ENCODE data around the gene PERCC1.

- no peak for TF ChIP-seq CTCF (IDR thresholded peaks at IDR 0.05)
- TF ChIP-seq POLR2A (IDR thresholded peaks at IDR 0.05), result no peak
Measured at GRCh38 chr16:1449201-1449788, 18.4 kb downstream of the PERCC1 start.

Data from testis (tissue), 2 donors.